Astrocyte (in vitro differentiated cells and primary cell): Measurements from ENCODE around the gene ZFPM1. TPM values are rescaled to one million over a fixed set of nuclear protein-coding genes. Genes with fewer than 3 reads are reported as not detected.

Experiments
- DNase-seq: peaks from one replicate; pipeline ENCODE4 v3.0.0-alpha.2; 2010; ENCODE audit warnings: low read depth
- FAIRE-seq: peaks from 2 replicates; lab custom pipeline; 2011; peaks lifted over from hg19 to GRCh38; lab: Jason Lieb, UNC
- H2AFZ ChIP-seq: 2 replicates; pipeline ENCODE4 v1.6.0; 2012; ENCODE audit warnings: low read depth, low read length, inconsistent platforms
- H3K27ac ChIP-seq: 2 replicates; pipeline ENCODE4 v1.5.1; 2011; ENCODE audit warnings: low read depth, low read length, inconsistent platforms
- H3K27me3 ChIP-seq: 2 replicates; pipeline ENCODE4 v1.6.0; 2011; ENCODE audit warnings: low read length, inconsistent platforms; ENCODE audit not compliant: insufficient read depth
- H3K36me3 ChIP-seq: 2 replicates; pipeline ENCODE4 v1.5.1; 2011; ENCODE audit warnings: low read length, inconsistent platforms; ENCODE audit not compliant: insufficient read depth
- H3K4me1 ChIP-seq: 2 replicates; pipeline ENCODE4 v1.5.1; 2011; ENCODE audit warnings: low read length, inconsistent platforms; ENCODE audit not compliant: insufficient read depth
- H3K4me2 ChIP-seq: 2 replicates; pipeline ENCODE4 v1.6.0; 2012; ENCODE audit warnings: low read length, inconsistent platforms
- H3K4me3 ChIP-seq: 2 replicates; pipeline ENCODE4 v1.5.1; 2011; ENCODE audit warnings: low read depth, mild to moderate bottlenecking, low read length, inconsistent platforms; ENCODE audit not compliant: insufficient read depth
- H3K79me2 ChIP-seq: 2 replicates; pipeline ENCODE4 v1.6.0; 2012; ENCODE audit warnings: mild to moderate bottlenecking, low read length, inconsistent platforms; ENCODE audit not compliant: insufficient read depth
- H3K9ac ChIP-seq: 2 replicates; pipeline ENCODE4 v1.6.0; 2012; ENCODE audit warnings: mild to moderate bottlenecking, low read length, inconsistent platforms
- H3K9me3 ChIP-seq: 2 replicates; pipeline ENCODE4 v1.5.1; 2012; ENCODE audit warnings: low read depth, mild to moderate bottlenecking, low read length, inconsistent platforms; ENCODE audit not compliant: insufficient read depth
- H4K20me1 ChIP-seq: 2 replicates; pipeline ENCODE4 v1.6.0; 2012; ENCODE audit warnings: low read length, inconsistent platforms; ENCODE audit not compliant: insufficient read depth
- H3K27ac Mint-ChIP-seq: one replicate; pipeline ENCODE4 v1.8.0; 2021; ENCODE audit warnings: mild to moderate bottlenecking, mixed read lengths; ENCODE audit not compliant: unreplicated experiment
- H3K27me3 Mint-ChIP-seq: one replicate; pipeline ENCODE4 v1.8.0; 2021; ENCODE audit warnings: low read depth, mixed read lengths; ENCODE audit not compliant: unreplicated experiment
- H3K36me3 Mint-ChIP-seq: one replicate; pipeline ENCODE4 v1.8.0; 2021; ENCODE audit warnings: low read depth, mixed read lengths; ENCODE audit not compliant: unreplicated experiment
- H3K4me1 Mint-ChIP-seq: one replicate; pipeline ENCODE4 v1.8.0; 2021; ENCODE audit warnings: low read depth, mixed read lengths; ENCODE audit not compliant: unreplicated experiment
- H3K4me3 Mint-ChIP-seq: one replicate; pipeline ENCODE4 v1.8.0; 2021; ENCODE audit warnings: mild to moderate bottlenecking, moderate library complexity, mixed read lengths; ENCODE audit not compliant: unreplicated experiment
- H3K9me3 Mint-ChIP-seq: one replicate; pipeline ENCODE4 v1.8.0; 2021; ENCODE audit warnings: mild to moderate bottlenecking, mixed read lengths; ENCODE audit not compliant: unreplicated experiment
- CTCF ChIP-seq: IDR thresholded peaks from 2 replicates; pipeline ENCODE4 v1.5.1; 2011; ENCODE audit warnings: low read depth, mild to moderate bottlenecking, inconsistent platforms, low read length, moderate library complexity; ENCODE audit not compliant: insufficient read depth
- EZH2 ChIP-seq: IDR thresholded peaks from 2 replicates; pipeline ENCODE4 v1.6.1; 2012; ENCODE audit warnings: mild to moderate bottlenecking, low read length, inconsistent platforms; ENCODE audit not compliant: insufficient read depth
- total RNA-seq: library from RNA; stranded (reverse); gene quantifications from 2 replicates; pipeline ENCODE4 v1.2.1, GENCODE V29; 2021

The ZFPM1 gene
- total RNA-seq, 1 donor from 2014 or later, result 8.6 TPM

- H2AFZ ChIP-seq, result no peak overlapping the region
- Mint-ChIP-seq H3K27me3 (peaks cover 3% of the 10 kb centered on the region), H3K4me3 (no peak overlapping the region), H3K9me3 (no peaks in the 10 kb centered on the region), H3K4me1 (no peaks in the 10 kb centered on the region), H3K27ac (no peak overlapping the region), H3K36me3 (peaks cover 4% of the 10 kb centered on the region)
- H3K79me2 ChIP-seq, result no peaks in the 10 kb centered on the region
- TF ChIP-seq CTCF, result no peak
- H3K27ac ChIP-seq, result no peak overlapping the region
- peaks cover 6% of the 10 kb centered on the region for H4K20me1 ChIP-seq
- H3K36me3 ChIP-seq, result no peaks in the 10 kb centered on the region
- no peaks in the 10 kb centered on the region for H3K9me3 ChIP-seq
- H3K4me1 ChIP-seq, result peaks cover 9% of the 10 kb centered on the region
- H3K4me3 ChIP-seq, result no peak overlapping the region
- DNase-seq, result no peak
- H3K9ac ChIP-seq, result no peak overlapping the region
- FAIRE-seq, result no peak
- no peaks in the 10 kb centered on the region for H3K27me3 ChIP-seq
- no peak overlapping the region for H3K4me2 ChIP-seq
Observed at GRCh38 chr16:88434746-88435145, 18.3 kb upstream of the ZFPM1 start.

GRCh38 chr16:88435437-88436355 lies 17.4 kb upstream of the ZFPM1 start:
- Histone ChIP-seq H3K79me2 (no peaks in the 10 kb centered on the region), H2AFZ (no peak overlapping the region), H3K36me3 (no peaks in the 10 kb centered on the region), H3K27me3 (no peaks in the 10 kb centered on the region), H3K4me2 (no peak overlapping the region), H3K9ac (no peak overlapping the region), H3K27ac (no peak overlapping the region), H4K20me1 (peaks cover 6% of the 10 kb centered on the region), H3K4me1 (peaks cover 5% of the 10 kb centered on the region), H3K9me3 (no peaks in the 10 kb centered on the region), H3K4me3 (no peak overlapping the region)
- Mint-ChIP-seq H3K36me3 (peaks cover 4% of the 10 kb centered on the region), H3K4me3 (no peak overlapping the region), H3K27me3 (peaks cover 2% of the 10 kb centered on the region), H3K4me1 (peaks cover 2% of the 10 kb centered on the region), H3K9me3 (no peaks in the 10 kb centered on the region), H3K27ac (no peak overlapping the region)
- TF ChIP-seq CTCF (no peak), EZH2 (no peak)
- DNase-seq, result no peak
- no peak for FAIRE-seq

- DNase-seq (no peak), FAIRE-seq (no peak)
- Mint-ChIP-seq H3K9me3 (no peaks in the 10 kb centered on the region), H3K27me3 (peaks cover 4% of the 10 kb centered on the region), H3K4me1 (peaks cover 2% of the 10 kb centered on the region), H3K27ac (no peak overlapping the region), H3K36me3 (peaks cover 2% of the 10 kb centered on the region), H3K4me3 (no peak overlapping the region)
- Histone ChIP-seq H3K27me3 (no peaks in the 10 kb centered on the region), H3K36me3 (no peaks in the 10 kb centered on the region), H3K4me1 (no peaks in the 10 kb centered on the region), H3K27ac (no peak overlapping the region), H3K9ac (no peak overlapping the region), H4K20me1 (peaks cover 13% of the 10 kb centered on the region), H3K4me3 (no peak overlapping the region), H3K79me2 (no peaks in the 10 kb centered on the region), H3K4me2 (no peak overlapping the region), H3K9me3 (no peaks in the 10 kb centered on the region), H2AFZ (no peak overlapping the region)
- no peak for TF ChIP-seq EZH2
- no peak for TF ChIP-seq CTCF
Observed at GRCh38 chr16:88436796-88437195, 16.3 kb upstream of the ZFPM1 start.
